ENCODE data around the gene DLEC1.
"Not testable (repeated sequence)": the region's sequence is repeated elsewhere in the genome, so short reads cannot be mapped to it uniquely, and the experiment has no call there.

DLEC1 gene

GRCh38 chr3:38084334-38085310, 45.6 kb downstream of the DLEC1 start:
- DNase-seq (ENCODE audit: low read depth) = peak; percentile 29

GRCh38 chr3:38085311-38085942, 46.4 kb downstream of the DLEC1 start:
- DNase-seq (ENCODE audit: low read depth) = no peak

- DNase-seq (ENCODE audit: low read depth) = no peak
These were observed 46.9 kb downstream of the DLEC1 start for GRCh38 chr3:38085943-38086324.

GRCh38 chr3:38086496-38086895, 47.5 kb downstream of the DLEC1 start:
- DNase-seq (ENCODE audit: low read depth) = no peak

GRCh38 chr3:38087278-38087677, 48.3 kb downstream of the DLEC1 start:
- not testable (repeated sequence) for DNase-seq (ENCODE audit: low read depth)

GRCh38 chr3:38088126-38089078, 49.4 kb downstream of the DLEC1 start:
- no peak for DNase-seq (ENCODE audit: low read depth)

GRCh38 chr3:38089163-38089562, 50.2 kb downstream of the DLEC1 start:
- no peak for DNase-seq (ENCODE audit: low read depth)

GRCh38 chr3:38090453-38090852, 51.4 kb downstream of the DLEC1 start:
- DNase-seq (ENCODE audit: low read depth) = no peak

- no peak for DNase-seq (ENCODE audit: low read depth)
These were observed 56.0 kb downstream of the DLEC1 start for GRCh38 chr3:38094999-38095398.

- no peak for DNase-seq (ENCODE audit: low read depth)
These were observed 56.9 kb downstream of the DLEC1 start for GRCh38 chr3:38095669-38096483.

- DNase-seq (ENCODE audit: low read depth) = no peak
These were observed 58.7 kb downstream of the DLEC1 start for GRCh38 chr3:38097446-38098375.

- no peak for DNase-seq (ENCODE audit: low read depth)
These were observed 59.3 kb downstream of the DLEC1 start for GRCh38 chr3:38098376-38098723.

- no peak for DNase-seq (ENCODE audit: low read depth)
These were observed 60.5 kb downstream of the DLEC1 start for GRCh38 chr3:38099518-38099917.

- no peak for DNase-seq (ENCODE audit: low read depth)
These were observed 61.5 kb downstream of the DLEC1 start for GRCh38 chr3:38100498-38100897.

GRCh38 chr3:38101811-38102443, 62.9 kb downstream of the DLEC1 start:
- no peak for DNase-seq (ENCODE audit: low read depth)

- no peak for DNase-seq (ENCODE audit: low read depth)
These were observed 63.4 kb downstream of the DLEC1 start for GRCh38 chr3:38102444-38102814.

GRCh38 chr3:38105525-38105924, 66.5 kb downstream of the DLEC1 start:
- DNase-seq (ENCODE audit: low read depth) = no peak

GRCh38 chr3:38107911-38108648, 69.1 kb downstream of the DLEC1 start:
- no peak for DNase-seq (ENCODE audit: low read depth)

All from iris pigment epithelial cell (primary cell).